T follicular helper cell (primary cell): ENCODE measurements around the gene ELOB.

Experiments used
- DNase-seq: peaks from one replicate; pipeline ENCODE4 v3.0.0-alpha.2; 2020; ENCODE audit warnings: low read depth

The ELOB gene

DNA sequence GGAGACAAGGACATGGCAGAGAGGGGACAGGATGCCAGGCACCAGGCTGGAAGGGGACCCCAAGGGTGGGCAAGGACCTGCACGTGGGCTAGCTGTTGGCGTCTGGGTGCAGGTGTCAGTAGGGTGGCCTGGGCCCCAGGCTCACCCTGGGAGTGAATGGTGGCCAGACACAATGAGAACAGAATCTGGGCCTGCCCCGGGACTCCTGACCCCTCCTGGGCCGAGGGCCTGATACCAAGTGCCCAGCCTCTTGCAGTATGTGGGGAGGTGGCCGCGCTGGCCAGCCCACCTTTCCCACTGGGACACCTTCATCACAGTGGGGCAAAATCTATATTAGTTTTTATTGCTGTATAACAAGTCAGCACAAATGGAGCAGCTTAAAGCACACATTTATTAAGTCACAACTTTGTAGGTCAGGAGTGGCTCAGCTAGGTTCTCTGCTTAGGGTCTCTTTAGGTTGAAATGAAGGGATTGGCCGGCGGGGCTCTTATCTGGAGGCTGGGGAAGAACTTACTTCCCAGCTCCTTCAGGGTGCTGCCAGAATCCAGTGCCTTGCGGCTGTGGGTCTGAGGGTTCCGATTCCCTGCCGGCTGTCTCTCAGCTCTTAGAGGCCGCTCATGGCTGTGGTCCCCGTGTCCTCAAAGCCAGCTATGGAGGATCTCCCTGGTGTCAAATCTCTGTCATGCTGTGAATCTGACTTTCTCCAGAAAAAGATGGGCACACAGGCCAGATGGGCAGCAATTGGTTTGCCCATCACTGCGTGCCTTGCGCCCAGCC, 6.7 kb upstream of the ELOB start:
- DNase-seq = no peak

DNA sequence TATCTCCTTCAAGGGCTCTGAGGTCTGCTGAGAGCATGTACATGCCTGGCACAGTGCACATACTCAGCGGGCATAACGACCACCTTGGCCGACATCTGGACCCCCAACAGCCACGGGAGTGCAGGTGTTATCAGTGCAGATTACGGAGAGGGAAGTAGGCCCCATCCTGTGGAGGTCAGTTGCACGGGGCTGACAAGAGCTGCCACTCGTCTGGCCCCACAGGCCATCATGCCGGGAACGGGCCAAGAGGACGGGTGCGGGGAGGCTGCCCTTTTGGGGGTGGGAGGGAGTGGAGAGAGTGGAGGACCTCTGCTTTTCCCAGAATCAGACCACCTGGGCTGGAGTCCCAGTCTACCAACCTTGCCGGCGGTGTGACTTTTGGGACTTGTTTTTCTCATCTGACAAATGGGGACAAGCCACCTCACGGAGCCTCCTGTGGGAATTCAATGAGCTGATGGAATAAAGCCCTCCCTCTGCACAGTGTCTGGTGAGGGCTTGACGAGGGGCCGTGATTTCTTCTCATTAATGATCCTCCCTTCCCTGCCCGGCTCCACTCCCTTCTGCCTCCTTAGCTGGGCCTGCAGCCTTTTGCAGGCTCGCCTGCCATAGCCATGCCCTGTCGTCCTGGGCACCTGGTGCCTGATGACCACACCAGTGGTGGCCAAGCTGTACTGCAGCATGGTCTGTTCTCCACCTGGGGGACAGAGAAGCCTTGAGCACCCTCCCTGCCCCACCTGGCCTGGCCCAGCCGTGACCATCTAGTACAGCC, 5.7 kb upstream of the ELOB start:
- no peak for DNase-seq

DNA sequence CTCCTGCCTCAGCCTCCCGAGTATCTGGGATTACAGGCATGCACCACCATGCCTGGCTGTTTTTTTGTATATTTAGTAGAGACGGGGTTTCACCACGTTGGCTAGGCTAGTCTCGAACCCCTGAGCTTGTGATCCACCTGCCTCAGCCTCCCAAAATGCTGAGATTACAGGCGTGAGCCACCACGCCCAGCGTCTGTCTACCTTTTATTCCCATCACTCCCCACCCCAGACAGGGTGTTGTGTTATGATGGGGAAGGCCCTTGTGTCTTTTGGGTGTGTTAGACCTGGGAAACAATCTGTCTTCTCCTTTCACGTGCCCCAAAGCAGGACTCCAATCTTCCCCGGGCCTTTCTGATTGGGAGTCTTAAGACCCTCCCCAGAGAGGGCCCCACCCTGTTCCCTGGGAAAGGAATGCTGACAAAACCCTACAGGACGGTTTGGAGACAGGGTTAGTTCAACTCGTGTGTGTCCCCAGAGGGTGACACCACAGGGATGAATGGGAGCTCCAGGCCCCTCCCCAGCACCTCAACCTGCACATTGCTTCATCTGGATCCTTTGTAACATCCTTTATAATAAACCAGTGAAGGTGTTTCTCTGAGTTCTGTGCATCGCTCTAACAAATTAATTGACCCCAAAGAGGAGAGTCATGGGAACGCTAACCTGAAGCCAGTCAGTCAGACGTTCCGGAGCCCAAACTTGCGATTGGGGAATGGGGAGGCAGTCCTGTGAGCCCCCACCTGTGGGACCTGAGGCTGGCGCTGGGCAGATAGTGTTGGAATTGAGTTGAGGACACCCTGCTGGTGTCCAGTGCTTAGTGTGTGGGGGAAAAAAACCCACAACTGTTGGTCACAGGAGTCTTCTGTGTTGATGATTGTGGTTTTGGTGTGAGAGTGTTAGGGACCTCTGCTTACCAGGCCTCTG, 3.2 kb upstream of the ELOB start:
- no peak for DNase-seq

DNA sequence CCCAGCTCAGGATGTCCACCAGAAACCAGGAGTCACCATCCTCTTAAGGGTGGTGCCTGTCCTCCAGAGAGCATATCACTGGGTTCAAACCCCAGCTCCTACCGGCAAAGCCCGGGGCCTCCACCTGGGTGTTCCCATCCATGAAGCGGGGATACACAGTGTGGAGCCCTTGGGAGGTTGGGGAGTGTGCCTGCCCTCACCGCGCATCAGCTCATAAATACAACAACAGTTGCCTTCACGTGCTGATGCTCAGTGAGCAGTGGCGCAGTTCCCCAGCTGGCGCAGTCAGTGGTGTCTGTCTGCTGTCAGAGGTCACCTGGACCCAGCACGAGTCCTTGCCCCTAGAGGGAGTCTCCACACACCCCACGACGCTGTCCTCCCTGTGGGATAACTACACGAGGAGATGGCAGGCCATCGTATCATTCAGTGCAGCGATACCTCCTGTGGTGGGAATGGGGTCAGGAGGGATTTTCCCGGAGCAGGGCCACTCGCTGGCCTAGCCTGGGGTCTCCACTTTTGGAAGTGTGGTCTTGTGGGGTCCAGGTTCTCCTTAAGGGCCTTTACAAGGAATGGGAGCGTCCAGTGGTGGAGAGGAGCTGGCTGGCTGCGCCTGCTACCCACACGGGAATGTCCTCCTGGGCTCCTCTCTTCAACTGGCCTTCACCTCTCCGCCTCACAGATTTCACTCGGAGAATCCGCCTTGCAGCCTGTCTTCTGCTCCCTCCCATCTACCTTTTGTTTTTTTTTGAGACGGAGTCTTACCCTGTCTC, 2.3 kb upstream of the ELOB start:
- no peak for DNase-seq

DNA sequence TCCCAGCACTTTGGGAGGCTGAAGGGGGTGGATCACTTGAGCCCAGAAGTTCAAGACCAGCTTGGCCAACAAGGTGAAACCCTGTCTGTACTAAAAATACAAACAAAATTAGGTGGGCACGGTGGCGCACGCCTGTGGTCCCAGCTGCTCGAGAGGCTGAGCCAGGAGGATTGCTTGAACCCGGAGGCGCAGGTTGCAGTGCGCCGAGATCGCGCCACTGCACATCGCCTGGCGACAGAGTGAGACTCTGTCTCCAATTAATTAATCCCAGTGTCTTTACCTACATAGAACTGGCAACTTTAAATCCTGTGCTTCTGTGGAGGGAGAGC, 1.5 kb upstream of the ELOB start:
- DNase-seq = no peak

DNA sequence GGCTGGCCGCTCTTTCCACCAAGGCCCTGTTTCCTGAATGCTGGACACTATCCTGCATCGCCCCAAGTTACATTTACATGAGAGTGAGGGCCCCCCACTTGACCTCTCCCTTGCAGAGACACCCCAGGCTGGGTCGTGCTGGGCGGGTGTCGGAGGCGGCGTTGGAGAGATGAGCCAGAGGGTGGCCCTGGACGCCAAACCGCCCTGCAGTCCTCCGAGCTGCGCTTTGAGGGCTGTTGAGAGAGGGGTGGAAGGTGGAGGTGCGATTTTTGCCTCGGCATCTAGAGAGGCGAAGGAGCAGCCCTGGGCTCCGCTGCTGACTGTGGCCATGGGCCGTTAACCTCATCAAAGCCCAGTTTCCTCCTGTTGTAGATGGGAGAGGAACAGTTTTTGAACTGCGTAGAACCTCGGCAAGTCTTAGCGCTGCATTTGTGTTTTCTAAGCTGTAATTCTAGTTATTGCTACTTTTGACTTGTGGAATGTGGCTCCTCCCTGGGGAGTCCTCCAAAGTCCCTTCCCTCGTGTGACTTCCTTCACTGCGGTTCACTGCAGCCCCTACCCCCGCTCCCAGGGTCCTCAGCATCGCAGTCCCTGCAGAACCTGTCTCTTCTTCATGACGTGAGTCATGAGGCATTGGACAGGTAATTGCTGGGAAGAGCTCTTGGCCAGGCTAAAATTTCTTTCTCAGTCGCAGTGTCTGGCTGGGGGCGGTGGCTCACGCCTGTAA, 986 bp upstream of the ELOB start:
- no peak for DNase-seq

DNA sequence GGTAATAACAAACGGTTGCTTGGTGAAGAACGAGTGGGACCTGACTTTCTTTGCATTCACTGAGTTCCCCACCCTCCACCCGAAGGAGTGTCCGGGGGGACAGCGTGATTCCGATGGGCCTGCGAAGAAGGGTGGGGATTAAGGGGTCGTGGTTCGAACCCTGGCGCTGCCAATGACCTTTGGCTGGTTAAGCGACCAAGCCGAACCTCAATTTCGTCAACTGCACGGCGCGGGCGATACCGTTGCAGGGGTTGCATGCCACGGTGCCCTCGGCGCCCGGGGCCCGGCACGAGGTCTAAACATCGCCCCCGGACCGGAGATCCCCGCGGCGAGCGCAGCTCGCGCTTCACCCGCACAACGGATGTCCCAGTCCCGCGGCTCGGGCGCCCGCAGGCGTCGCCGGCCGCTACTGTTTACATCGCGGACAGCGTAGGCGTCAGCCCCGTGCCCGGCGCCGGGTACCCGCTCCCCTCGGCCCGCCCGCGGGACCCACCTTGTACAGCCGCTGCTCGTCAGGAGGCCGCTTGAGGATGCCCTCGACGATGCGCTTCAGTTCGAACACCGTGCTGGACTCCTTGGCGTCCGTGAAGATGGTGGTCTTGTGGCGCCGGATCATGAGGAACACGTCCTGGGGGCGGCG, 460 bp downstream of the ELOB start:
- DNase-seq = no peak

DNA sequence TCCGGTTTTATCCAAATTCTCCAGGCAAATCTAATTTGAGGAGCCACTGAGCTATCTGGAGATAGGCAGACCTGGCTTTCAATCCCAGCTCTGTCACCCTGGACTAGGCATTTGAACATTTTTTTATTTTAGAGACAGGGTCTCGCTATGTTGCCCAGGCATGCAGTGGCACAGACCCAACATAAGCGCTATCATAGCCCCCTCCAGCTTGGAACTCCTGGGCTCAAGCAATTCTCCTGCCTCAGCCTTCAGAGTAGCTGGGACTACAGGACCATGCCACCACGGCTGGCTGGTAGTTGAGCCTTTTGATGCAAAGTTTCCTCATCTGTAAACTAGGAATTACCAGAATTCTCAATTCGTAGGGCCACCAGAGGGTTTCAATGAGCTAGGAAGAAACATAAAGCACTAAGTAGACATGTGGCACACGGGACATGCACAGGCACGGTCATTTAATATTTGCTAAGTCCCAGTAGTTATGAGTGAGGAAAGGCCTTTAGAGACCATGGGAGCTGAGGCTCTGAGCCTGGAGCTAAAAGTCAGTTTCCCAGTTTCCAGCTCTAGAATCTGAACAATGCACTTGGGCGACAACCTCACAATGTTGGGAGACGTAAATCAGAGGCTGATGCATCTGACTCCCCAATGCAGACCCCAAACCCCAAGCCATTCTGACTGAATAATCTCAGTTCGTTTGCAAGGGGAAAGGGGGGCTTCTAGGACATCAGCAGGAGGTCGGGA, 1.1 kb downstream of the ELOB start:
- DNase-seq = no peak

DNA sequence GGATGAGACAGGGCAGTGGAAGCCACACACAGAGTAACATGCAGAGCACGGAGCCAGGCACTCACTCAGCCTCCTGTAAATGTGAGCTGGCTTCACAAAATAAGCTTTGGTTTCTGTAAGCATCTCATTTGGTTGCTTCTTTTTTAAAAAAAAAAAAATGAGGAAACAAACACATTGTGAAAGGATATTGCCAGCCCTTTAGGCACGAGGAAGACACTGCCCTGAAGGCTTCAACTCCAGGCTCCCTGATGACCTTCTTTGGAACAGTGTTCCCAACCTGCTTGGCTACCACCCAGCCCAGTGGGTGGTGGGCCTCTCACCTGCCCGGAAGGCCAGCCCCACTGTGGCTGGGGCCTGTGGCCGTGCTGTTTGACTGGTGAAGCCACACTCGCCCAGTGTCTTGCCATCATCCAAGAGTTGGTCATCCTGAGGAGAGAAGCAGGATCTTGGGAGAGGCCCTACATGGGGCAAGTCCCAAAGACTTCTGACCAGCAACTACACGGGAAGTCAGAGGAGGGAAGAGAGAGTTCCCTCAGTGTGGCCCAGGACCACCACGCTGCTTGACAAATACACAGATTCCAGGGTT, 1.9 kb downstream of the ELOB start:
- DNase-seq = no peak

DNA sequence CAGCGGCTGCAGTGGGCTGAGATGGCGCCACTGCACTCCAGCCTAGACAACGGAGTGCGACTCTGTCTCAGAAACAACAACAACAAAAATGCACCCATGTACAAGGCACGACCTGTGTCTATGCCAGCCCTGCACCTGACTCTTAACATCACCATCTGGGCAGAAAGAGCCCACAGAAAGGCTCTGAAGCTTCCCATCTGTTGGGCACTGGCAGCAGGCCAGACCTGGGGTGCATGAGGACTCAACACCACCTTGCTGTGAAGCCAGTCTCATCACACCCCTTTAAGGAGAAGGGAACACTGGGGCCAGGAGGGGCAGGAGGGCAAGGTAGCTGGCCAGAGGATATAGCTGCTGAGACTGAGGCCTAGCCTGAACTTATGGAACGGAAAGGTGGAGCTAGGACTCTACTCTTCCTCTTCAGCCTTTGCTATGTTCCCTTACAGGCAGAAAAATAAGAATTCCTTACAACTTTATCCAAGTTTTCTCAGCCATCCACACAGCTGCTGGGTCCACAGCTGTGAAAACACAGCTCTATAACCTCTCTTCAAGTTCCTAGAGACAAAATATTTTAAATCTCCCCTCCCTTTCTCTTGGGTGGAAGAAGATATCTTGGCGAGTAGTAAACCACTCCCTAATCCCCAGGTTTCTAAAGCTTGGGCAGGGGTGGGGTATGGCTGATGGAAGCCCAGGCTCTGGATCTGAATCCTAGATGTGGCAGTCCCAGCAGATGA, 2.8 kb downstream of the ELOB start:
- DNase-seq = no peak

DNA sequence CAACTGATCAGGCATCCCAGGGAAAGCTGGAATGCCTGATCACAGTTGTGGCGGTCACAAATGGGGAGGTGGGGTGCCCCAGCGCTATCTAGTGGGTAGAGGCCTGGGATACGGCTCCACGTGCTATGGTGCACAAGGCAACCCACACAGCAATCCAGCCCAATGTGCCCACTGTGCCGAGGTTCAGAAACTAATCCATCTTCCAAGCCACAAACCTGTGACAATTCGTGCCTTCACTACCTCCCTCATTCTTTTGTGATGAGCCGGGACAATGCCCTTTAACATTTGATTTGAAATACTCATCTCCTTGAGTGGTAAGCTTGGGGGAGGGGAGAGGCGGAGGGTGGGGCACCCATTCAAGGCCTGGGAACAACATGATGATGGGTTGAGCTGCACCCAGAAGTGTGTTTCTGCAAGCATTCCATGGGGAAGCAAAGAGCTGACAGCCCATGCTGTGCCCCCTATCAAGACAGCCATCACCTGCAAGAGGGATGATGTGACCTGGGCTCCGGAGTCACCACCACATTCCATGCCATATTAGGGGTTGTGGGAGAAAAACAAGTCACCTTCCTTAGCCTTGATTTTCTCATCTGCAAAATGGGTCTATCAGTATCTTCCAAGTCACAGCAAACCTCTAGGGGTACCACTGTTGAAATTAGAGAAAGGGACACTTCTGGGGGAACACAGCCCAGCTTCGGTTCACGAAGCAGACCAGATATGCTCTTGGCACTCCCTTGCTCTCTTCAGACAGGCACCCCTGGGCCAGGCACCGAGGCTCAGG, 3.7 kb downstream of the ELOB start:
- DNase-seq = no peak

DNA sequence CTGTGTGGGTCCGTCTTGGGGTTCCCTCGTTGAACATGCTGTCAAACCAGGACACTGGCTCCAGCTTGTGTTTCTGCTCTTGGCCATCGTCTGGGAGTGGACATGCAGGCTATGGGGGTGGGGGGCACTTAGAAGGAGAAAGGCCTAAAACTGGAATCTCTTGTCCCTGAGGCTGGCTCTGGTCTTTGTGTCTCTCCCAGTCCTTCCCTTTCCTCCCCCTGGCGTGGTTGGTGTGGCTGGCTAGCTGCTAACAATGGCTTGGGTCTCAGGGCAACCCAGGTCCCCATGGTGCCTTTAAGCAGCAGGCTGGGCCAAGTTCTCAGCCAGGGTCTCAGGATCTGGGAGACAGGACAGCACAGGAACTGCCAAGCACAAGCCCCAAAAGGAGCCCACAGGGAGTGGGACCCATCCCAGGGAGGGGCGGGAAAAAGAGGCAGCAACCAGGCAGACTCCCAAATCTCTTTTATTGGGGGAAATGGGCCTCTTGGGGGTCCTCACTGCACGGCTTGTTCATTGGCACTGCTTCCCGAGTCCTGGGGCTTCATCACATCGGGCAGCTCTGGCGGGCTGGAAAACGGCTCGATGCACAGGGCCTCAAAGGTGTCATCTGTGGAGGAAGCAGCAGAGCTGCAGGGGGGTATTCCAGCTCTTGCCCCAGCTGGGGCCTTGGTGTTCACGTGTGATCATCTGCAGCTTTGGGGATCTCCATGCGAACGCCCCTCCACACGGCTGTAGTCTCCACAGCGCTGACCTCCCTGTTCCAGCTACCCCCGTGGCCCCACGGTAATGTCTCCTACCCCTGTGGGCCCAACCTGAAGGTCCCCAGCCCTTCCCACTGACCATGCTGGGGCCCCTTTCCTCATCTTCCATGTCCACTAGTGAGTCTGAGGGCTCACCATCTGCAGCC, 5.3 kb downstream of the ELOB start:
- DNase-seq = no peak

DNA sequence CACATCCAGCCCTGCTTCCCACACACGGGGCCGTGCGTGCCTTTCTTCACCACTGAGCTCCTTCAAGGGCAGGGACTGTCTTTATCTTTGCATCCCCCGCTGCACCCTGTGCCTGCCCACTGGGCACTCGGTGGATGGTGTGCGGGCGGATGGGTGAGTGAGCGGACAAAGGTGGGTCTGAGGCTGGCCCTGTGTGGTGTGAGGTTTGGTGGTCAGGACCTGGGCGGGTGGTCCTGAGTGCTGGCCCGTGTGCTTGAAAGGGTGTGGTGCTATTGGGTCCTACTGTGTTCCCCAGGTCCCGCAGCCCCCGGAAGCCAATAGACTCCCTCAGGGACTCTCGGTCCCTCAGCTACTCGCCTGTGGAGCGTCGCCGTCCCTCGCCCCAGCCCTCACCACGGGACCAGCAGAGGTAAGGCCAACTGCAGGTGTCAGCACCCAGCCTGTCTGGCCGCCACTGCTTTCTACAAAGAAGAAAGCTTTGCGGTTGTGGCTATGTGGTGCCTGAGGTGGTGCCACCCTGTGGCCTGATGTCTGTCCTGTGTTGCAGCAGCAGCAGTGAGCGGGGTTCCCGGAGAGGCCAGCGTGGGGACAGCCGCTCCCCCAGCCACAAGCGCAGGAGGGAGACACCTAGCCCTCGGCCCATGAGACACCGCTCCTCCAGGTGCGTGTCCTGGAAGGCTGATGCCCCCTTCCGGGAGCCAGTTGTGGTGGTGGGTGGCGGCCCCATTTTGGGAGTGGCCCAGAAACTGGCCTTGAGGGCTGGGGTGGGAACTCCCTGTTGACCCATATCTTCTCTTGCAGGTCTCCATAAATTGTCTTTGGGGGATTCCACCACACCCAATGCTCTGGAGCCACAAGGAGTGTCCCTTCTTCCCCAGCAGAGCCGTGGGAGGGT, 6.8 kb downstream of the ELOB start:
- DNase-seq = no peak

DNA sequence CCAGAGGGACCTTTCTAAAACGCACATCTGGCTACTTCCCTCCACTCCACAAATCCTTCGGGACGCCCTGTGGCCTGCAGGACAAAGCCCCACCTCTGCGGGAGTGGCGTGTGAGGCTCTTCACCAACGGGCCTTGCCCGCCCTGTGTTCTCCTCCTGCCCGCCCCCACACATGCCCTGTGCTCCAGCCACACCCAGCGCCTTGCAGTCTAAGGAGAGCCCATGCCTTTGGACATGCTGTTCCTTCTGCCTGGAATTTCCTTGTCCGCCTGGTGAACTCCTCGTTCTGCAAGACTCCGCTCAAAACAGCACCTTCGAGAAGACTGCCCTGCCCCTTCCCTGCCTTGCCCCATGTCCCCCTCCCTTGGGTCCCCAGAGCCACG, 7.4 kb downstream of the ELOB start:
- DNase-seq = no peak

DNA sequence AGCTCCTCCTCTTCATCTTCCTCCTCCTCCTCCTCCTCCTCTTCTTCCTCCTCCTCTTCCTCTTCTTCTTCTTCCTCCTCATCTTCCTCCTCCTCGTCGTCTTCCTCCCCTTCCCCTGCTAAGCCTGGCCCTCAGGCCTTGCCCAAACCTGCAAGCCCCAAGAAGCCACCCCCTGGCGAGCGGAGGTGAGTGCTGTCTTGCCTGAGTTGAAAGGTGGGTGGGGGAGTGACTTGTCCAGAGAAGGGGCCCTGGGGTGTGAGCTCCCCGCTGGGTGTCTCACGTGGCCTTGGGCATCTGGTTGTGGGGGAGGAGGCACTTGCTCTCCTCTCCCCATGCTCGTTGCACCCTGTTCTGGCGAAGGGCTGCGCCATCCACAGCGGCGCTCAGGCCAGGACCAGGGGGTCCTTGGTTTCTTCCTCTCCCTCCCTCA, 8.0 kb downstream of the ELOB start:
- DNase-seq = no peak
